Breast epithelium (tissue), 3 donors: ENCODE data around the gene FUT8.

Experiments used
- POLR2AphosphoS5 ChIP-seq, 3 donors: sonication (generic); formaldehyde crosslinking; IDR thresholded peaks; one replicate each; pipeline ENCODE4 v1.6.1; 2017; ENCODE audit warnings: antibody characterized with exemption in 3 of 3
- TF ChIP-seq, protein P1 (sequence below), 3 donors: fragments of 450-650 bp; IDR thresholded peaks; one replicate each; pipeline ENCODE4 v1.5.1; 2016 to 2017; ENCODE audit warnings: antibody characterized with exemption in 3 of 3, mild to moderate bottlenecking in 3 of 3, moderate library complexity in 3 of 3

DNA sequence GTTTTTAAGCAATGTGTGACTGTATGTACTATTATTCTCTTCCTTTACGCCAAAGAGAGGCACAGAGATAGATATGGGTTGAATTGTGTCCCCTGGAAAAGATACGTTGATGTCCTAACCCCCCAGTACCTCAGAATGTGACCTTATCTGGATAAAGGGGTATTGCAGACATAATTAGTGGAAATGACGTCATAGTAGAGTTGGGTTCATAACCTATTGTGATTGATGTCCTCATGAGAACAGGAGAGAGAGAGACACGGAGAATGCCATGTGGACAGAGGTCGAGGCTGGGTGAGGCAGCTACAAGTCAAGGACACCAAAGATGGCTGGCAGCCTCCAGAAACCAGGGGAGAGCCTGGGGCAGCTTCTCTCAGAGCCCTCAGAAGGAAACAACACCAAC lies 376.3 kb downstream of the FUT8 start:
- TF ChIP-seq, protein P1, sequence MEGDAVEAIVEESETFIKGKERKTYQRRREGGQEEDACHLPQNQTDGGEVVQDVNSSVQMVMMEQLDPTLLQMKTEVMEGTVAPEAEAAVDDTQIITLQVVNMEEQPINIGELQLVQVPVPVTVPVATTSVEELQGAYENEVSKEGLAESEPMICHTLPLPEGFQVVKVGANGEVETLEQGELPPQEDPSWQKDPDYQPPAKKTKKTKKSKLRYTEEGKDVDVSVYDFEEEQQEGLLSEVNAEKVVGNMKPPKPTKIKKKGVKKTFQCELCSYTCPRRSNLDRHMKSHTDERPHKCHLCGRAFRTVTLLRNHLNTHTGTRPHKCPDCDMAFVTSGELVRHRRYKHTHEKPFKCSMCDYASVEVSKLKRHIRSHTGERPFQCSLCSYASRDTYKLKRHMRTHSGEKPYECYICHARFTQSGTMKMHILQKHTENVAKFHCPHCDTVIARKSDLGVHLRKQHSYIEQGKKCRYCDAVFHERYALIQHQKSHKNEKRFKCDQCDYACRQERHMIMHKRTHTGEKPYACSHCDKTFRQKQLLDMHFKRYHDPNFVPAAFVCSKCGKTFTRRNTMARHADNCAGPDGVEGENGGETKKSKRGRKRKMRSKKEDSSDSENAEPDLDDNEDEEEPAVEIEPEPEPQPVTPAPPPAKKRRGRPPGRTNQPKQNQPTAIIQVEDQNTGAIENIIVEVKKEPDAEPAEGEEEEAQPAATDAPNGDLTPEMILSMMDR (IDR thresholded peaks at IDR 0.05), result no peak
- TF ChIP-seq POLR2AphosphoS5 (IDR thresholded peaks at IDR 0.05), result no peak
